ENCODE data around the gene RCAN1.
A peak's percentile ranks its signal among the peaks of the same experiment; 100 is the strongest.
"Not testable (repeated sequence)": the region's sequence is repeated elsewhere in the genome, so short reads cannot be mapped to it uniquely, and the experiment has no call there.

RCAN1 gene

DNA sequence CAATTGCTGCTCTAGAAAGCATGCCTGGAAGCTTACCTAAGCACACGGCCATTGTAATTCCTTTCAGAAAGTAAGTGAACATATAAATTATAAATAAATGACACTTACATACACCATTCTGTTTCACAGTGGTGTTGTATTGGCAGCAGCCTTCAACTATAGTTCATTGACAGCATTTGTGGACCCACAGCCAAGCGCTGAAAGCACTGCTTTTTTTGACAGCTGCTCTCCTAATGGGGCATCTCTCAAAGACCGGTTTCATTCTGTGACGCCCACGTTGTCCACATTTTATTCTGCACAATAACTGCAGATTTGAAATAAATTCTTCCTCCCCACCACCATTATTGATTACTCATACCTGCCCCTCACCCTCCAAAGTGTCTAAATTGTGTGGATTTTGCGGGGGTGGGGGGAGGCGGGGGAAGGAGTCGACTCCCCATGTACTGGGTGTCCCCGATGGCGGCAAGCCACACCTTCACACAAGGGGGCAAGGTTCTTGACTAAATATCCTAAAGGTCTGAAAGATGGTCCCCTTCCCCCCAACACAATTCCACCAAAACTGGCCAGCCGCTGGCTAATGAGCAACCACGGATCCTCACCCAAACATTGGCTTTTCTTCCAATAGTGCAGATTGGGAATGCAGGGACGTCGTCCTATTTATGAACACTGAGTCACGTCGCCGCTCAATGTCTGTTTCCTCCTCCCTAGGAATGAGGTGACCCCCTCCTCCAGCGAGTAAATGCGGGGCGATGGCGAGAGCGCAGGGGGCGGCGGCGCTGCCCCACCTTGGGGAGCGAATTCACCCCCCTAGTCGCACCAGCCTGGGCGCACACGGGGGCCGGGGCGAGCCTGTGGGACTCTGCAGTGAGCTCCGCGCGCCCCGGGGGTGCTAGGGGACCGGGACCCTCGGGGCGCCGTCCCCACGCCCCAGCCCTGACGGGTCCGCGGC lies 960 bp downstream of the RCAN1 start:
- peak; percentile 15 to 30 for DNase-seq (ENCODE audit: low read depth in 2 of 2)
- peak overlapping the region; percentile 67 to 83 for H3K4me3 ChIP-seq (replicated peaks in 1 of 2; ENCODE audit: low read depth in 2 of 2, low read length in 2 of 2)
- TF ChIP-seq, protein P1, sequence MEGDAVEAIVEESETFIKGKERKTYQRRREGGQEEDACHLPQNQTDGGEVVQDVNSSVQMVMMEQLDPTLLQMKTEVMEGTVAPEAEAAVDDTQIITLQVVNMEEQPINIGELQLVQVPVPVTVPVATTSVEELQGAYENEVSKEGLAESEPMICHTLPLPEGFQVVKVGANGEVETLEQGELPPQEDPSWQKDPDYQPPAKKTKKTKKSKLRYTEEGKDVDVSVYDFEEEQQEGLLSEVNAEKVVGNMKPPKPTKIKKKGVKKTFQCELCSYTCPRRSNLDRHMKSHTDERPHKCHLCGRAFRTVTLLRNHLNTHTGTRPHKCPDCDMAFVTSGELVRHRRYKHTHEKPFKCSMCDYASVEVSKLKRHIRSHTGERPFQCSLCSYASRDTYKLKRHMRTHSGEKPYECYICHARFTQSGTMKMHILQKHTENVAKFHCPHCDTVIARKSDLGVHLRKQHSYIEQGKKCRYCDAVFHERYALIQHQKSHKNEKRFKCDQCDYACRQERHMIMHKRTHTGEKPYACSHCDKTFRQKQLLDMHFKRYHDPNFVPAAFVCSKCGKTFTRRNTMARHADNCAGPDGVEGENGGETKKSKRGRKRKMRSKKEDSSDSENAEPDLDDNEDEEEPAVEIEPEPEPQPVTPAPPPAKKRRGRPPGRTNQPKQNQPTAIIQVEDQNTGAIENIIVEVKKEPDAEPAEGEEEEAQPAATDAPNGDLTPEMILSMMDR (IDR thresholded peaks at IDR 0.05; ENCODE audit: low read depth, low read length) = no peak

DNA sequence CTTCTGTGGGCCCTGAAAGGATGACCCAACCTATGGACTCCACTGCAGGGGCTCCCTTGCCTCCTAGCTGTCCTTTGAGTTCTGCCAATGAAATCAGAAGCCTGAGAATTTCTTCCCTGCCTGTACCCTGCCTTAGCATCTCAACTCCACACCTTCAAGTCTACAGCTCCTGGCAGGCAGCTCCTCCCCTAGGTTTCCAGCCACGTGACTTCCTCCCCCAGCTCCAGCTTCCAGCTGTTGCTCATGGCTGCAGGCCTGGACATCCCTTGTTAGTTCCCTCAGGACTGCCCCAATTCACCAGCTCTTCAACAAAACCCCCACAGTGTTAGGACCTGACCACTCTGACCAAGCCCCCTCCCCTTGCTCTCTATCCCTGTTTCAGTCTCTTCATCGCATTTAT lies 2.4 kb downstream of the RCAN1 start:
- TF ChIP-seq, protein P1 (IDR thresholded peaks at IDR 0.05; ENCODE audit: low read depth, low read length) = no peak
- DNase-seq (ENCODE audit: low read depth in 2 of 2) = peak in 1 of 2 donors; percentile 17
- H3K4me3 ChIP-seq (replicated peaks in 1 of 2; ENCODE audit: low read depth in 2 of 2, low read length in 2 of 2) = no peak overlapping the region

DNA sequence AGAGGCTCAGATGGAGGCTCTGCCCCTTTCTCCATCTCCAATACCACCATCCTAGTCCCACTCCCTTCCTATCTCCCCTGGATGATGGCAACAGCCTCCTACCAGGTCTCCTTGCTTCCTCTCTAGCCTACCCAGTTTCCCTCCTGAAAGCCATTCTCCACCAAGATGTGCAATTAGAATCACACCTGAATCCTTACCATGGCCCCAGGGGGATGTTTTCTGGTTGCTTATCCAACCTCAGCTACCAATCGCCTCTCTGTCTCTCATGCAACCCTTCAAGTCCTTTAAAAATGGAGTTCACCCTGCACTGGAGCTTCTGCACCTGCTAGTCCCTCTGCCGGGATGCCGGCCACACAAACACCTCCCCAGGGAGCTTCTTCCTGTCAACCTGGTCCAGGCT lies 2.9 kb downstream of the RCAN1 start:
- TF ChIP-seq, protein P1 (IDR thresholded peaks at IDR 0.05; ENCODE audit: low read depth, low read length) = no peak
- DNase-seq (ENCODE audit: low read depth in 2 of 2) = no peak
- H3K4me3 ChIP-seq (replicated peaks in 1 of 2; ENCODE audit: low read depth in 2 of 2, low read length in 2 of 2) = no peak overlapping the region

DNA sequence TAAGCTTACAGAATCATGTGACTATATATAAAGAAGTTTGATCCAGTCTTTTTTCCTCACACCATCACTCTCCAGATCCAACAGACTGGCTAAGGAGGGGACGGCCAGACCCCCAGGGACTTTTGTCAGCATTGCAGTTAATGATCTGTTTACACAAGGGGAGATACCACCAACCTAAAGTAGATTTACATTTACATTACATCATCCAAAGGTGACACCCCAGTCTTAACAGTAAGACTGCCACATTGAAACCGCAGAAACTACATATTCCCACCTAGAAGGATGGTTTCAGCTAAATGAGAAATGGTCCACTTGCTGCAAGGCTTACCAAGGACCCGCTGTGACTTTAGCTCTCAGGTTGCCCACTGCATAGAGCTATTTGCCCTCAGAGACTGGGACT lies 3.4 kb downstream of the RCAN1 start:
- no peak overlapping the region for H3K4me3 ChIP-seq (replicated peaks in 1 of 2; ENCODE audit: low read depth in 2 of 2, low read length in 2 of 2)
- TF ChIP-seq, protein P1 (IDR thresholded peaks at IDR 0.05; ENCODE audit: low read depth, low read length) = no peak

DNA sequence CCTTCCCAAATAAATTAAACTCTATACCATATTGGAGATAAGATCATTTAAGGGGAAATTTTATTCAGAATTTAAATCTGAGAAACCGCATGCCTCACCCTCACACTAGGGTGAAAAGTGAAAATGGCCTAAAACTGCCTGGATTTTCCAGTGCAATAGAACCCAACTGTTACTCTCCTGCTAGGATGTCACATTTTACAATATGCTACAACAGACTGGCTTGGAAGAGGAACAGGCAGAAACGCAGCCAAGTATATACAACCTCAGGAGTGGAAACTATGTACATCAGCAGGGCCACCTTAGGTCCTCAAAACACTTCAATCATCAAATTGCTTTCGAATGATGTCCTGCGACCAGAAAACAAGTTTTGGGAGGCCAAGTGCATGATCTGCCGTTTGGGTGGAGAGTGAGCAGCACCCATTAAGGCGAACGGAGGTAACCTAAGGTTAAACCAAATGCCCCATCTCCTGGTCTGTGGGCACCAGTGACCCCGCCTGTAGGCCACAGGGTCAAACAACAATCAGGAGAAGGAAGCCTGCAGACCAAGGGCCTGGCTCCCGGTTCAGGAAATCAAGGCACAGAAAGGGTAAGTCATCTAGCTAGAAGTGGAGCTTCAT lies 4.9 kb downstream of the RCAN1 start:
- H3K4me3 ChIP-seq (replicated peaks in 1 of 2; ENCODE audit: low read depth in 2 of 2, low read length in 2 of 2) = no peak overlapping the region
- no peak for DNase-seq (ENCODE audit: low read depth in 2 of 2)
- TF ChIP-seq, protein P1 (IDR thresholded peaks at IDR 0.05; ENCODE audit: low read depth, low read length) = no peak

More for the DNA sequence above, 3.4 kb downstream of the RCAN1 start:
- no peak for DNase-seq (ENCODE audit: low read depth in 2 of 2)

GRCh38 chr21:34609244-34609932 lies 5.5 kb downstream of the RCAN1 start:
- DNase-seq (ENCODE audit: low read depth in 2 of 2) = no peak
- TF ChIP-seq, protein P1 (IDR thresholded peaks at IDR 0.05; ENCODE audit: low read depth, low read length) = no peak
- no peak overlapping the region for H3K4me3 ChIP-seq (replicated peaks in 1 of 2; ENCODE audit: low read depth in 2 of 2, low read length in 2 of 2)

DNA sequence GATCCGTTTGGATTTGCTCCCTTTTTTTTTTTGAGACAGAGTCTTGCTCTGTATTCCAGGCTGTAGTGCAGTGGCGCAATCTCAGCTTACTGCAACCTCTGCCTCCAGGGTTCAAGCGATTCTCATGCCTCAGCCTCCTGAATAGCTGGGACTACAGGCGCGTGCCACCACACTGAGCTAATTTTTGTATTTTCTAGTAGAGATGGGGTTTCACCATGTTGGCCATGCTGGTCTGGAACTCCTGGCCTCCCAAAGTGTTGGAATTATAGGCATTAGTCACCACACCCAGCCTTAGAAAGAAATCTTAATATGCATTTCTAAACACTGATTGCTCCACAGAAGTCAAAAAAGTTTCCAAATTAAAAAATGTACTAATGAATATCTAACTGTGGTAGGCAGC lies 7.5 kb downstream of the RCAN1 start:
- DNase-seq (ENCODE audit: low read depth in 2 of 2); H3K4me3 ChIP-seq (replicated peaks in 1 of 2; ENCODE audit: low read depth in 2 of 2, low read length in 2 of 2): not testable (repeated sequence)
